M059J (cell line): Measurements from ENCODE around the gene SLC5A8. TPM values are rescaled to one million over a fixed set of nuclear protein-coding genes. Genes with fewer than 3 reads are reported as not detected.
"Not testable (repeated sequence)": the region's sequence is repeated elsewhere in the genome, so short reads cannot be mapped to it uniquely, and the experiment has no call there.

Source experiments
- DNase-seq: peaks from one replicate; pipeline ENCODE4 v3.0.0-alpha.2; 2012; ENCODE audit warnings: low read depth
- total RNA-seq: library from RNA; depleted of rRNA; stranded (reverse); fragments of >200 nt; shearing (Covaris generic); gene quantifications from 2 replicates; pipeline ENCODE4 v1.2.3, GENCODE V29; 2014; rRNA removed

SLC5A8 gene
- total RNA-seq, 1 experiment from 2014 or later, result not detected

DNA sequence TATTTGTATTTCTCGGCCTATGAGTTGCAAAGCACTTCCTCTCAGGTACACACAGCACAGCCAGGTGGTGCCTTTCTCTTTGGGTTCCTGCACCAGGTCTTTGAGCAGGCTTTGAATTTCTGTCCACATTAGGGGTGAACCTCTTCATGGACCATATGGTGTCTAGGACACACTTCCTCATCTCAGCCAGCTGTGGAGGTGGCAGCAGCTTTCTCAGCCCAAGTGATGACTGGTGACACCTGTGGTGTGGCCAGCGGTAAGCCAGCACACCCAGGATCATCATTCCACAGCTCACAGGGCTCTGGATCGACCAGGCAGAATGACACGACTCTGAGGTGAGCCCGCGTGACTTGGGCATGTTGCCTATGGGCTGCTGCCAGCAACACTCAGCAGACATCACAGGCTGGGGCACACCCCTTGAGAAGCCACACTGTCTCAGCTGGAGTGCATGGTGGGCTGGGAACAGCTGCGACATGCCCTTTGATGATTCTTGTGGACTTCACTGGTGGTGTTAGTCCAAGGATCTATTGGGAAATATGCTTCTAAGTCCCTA is 36.8 kb downstream of the SLC5A8 start:
- no peak for DNase-seq

DNA sequence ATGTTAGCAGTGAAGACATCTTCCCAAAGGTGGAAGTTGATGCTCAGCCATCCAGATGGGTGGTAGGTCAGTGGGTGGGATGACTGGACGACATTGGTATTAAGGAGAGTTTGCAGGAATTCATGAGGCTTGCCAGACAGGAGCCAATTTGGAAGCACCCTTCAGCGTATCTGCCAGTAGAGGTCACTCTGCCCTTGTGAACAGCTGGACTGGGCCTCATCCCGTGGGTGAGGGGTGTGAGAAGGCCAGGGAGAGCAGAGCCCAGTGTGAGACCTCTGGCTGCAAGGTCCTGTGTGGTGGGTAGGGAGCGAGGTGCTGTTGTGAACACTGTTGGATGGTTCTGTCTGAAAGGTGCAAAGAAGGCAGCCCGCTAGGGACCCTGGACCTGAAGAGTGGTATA is 37.7 kb downstream of the SLC5A8 start:
- peak; percentile 30 for DNase-seq

DNA sequence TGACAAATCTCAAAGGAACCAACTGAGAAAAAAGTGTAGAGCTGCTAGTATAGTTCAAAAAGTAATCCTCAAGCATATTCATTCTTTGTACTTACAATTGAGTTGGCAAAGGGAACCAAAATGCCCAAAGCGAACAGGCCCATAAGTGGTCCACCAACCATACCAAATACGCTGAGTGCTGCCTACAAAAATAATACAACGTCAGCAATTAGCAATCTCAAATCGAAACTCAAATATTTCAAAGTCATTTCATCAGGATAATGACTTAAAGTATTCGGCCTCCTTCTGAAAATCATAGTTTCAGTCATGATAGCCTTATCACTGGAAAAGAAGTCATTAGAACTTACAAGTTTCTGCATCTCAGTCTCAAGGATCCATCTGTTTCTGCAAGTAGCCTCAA is 42.0 kb downstream of the SLC5A8 start:
- no peak for DNase-seq

DNA sequence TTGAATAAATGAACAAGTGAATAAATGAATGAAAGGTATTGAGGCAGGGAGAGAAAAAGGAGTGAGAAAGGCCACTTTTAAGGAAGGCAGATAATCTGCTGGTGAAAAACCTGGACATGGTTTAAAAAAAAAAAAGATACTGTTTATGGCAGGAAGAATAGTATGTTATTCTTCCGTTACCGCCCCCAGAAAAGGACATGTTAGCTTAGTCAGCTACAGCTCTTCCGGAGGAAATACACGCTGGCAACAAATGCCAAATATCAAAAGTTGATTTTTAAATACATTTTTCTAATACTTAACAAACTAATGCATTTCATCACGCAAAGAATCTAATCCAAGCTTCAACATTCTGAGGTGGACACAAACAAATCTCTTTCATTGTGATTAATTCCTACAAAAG is 43.2 kb downstream of the SLC5A8 start:
- DNase-seq, result no peak

GRCh38 chr12:101165319-101165718 is 44.7 kb downstream of the SLC5A8 start:
- DNase-seq, result no peak

- not testable (repeated sequence) for DNase-seq
These were observed 64.1 kb downstream of the SLC5A8 start for GRCh38 chr12:101145777-101146431.

DNA sequence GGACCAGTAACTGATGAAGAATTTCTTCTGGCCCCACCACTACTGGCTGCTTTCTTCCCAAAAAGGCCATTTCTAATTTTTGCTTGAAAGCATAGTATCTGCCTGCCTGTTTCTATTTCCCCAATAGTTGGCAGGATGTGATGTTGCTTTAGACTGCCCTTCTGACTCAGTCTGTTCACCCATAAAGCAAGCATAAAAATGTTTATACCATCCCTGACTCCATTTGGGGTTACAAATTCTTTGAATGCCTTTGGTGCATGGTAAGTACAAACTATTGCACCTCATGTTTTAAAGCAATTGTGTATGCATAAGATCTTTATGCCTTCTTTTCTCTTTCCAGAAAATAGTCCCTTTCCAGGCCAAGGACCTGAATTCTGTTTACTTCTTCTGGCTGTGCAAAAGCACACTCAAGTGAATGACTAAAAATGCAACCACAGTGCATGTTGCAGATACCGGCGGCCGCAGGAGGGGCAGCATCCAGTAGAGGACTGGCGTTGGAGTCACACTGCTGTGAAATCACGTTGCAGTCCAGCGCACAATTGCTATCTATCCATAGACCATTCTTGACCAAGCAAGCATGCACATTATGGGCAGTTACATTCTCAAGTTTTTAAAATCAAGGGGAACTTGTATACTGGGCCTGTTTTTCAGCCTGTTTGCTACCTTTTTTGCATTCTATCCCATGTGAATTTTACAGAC is 82.4 kb downstream of the SLC5A8 start:
- DNase-seq, result peak; percentile 82

- DNase-seq, result peak; percentile 13
These were observed 92.2 kb downstream of the SLC5A8 start for GRCh38 chr12:101117842-101118241.

- DNase-seq, result no peak
These were observed 93.1 kb downstream of the SLC5A8 start for GRCh38 chr12:101116911-101117310.

GRCh38 chr12:101115326-101115725 is 94.7 kb downstream of the SLC5A8 start:
- DNase-seq, result no peak

GRCh38 chr12:101111441-101111840 is 98.6 kb downstream of the SLC5A8 start:
- no peak for DNase-seq

DNA sequence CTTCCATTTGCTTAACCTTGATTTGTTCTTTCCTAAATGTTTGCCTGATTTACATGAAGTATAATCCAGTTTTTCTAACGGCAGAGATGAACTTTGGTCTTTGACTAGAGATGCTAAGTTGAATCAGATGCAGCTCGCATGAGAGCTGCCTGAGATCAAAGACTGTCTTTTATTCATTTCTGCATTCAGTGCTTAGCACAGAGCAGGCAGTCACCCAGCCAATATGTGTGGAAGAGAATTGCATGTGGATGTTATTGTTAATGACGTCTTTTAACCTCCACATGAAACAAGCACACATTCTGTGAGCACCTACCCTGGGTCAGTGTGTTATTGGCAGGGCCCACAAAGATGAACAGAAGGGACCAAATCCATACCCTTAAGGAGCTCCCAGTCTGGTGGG is 99.2 kb downstream of the SLC5A8 start:
- DNase-seq, result no peak

- DNase-seq, result no peak
These were observed 101.9 kb downstream of the SLC5A8 start for GRCh38 chr12:101108130-101108529.

GRCh38 chr12:101107032-101107763 is 102.8 kb downstream of the SLC5A8 start:
- DNase-seq, result no peak

Other genes starting within 250 kb of the SLC5A8 start
- 10.5 and 13.1 TPM in 2 replicates for gene UTP20, start 69.9 kb upstream of the SLC5A8 start, total RNA-seq
- 61.6 and 88.0 TPM in 2 replicates for gene ARL1, start 197.5 kb upstream of the SLC5A8 start, total RNA-seq